OCI-LY1 (cell line): Measurements from ENCODE around the gene INTS2.
"Not testable (repeated sequence)": the region's sequence is repeated elsewhere in the genome, so short reads cannot be mapped to it uniquely, and the experiment has no call there.

ENCODE experiments used
- EZH2 ChIP-seq: fragments of 200-600 bp; sonication (generic), shearing (Covaris generic); IDR thresholded peaks from 2 replicates; pipeline ENCODE4 v1.8.0; 2017; ENCODE audit warnings: borderline replicate concordance, mixed run types, mild to moderate bottlenecking, antibody characterized with exemption, low read length, moderate library complexity, mixed read lengths
- TF ChIP-seq, protein P1 (sequence below): fragments of 200-600 bp; sonication (generic), shearing (Covaris generic); IDR thresholded peaks from 2 replicates; pipeline ENCODE4 v1.5.1; 2017; ENCODE audit warnings: mild to moderate bottlenecking, antibody characterized with exemption, low read length, moderate library complexity, mixed read lengths

DNA sequence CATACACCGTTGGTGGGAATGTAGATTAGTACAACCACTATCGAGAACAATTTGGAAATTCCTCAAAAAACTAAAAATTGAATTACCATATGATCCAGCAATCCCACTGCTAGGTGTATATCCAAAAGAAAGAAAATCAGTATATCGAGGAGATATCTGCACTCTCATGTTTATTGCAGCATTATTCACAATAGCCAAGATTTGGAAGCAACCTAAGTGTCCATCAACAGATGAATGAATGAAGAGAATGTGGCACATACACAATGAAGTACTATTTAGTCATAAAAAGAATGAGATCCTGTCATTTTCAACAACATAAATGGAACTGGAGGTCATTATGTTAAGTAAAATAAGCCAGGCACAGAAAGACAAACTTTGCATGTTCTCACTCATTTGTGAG is 108.5 kb downstream of the INTS2 start:
- TF ChIP-seq EZH2 = not testable (repeated sequence)
- TF ChIP-seq, protein P1, sequence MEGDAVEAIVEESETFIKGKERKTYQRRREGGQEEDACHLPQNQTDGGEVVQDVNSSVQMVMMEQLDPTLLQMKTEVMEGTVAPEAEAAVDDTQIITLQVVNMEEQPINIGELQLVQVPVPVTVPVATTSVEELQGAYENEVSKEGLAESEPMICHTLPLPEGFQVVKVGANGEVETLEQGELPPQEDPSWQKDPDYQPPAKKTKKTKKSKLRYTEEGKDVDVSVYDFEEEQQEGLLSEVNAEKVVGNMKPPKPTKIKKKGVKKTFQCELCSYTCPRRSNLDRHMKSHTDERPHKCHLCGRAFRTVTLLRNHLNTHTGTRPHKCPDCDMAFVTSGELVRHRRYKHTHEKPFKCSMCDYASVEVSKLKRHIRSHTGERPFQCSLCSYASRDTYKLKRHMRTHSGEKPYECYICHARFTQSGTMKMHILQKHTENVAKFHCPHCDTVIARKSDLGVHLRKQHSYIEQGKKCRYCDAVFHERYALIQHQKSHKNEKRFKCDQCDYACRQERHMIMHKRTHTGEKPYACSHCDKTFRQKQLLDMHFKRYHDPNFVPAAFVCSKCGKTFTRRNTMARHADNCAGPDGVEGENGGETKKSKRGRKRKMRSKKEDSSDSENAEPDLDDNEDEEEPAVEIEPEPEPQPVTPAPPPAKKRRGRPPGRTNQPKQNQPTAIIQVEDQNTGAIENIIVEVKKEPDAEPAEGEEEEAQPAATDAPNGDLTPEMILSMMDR = not testable (repeated sequence)
